Activated CD4-positive, alpha-beta memory T cell treated with anti-CD3 and anti-CD28 coated beads, Interleukin-2, amount 10 ng/mL, durations not matched to agents 7 days and 5 days (primary cell): ENCODE results near the gene ZNF260. TPM values are rescaled to one million over a fixed set of nuclear protein-coding genes. Genes with fewer than 3 reads are reported as not detected.

Experiments
- CTCF ChIA-PET: fragments of 350-600 bp; sonication (Branson Sonifier 250); formaldehyde crosslinking; loops from one replicate; lab custom pipeline; 2021; ENCODE audit warnings: antibody characterized with exemption, inconsistent platforms; lab: Charles Lee
- POLR2A ChIA-PET: fragments of 350-600 bp; sonication (Branson Sonifier 250); formaldehyde crosslinking; loops from one replicate; lab custom pipeline; 2021; ENCODE audit warnings: antibody characterized with exemption; lab: Charles Lee
- DNase-seq: peaks from one replicate; pipeline ENCODE4 v3.0.0-alpha.2; 2020
- H3K27ac Mint-ChIP-seq: one replicate; pipeline ENCODE4 v1.8.0; 2021; ENCODE audit warnings: mild to moderate bottlenecking, mixed read lengths
- H3K27me3 Mint-ChIP-seq: one replicate; pipeline ENCODE4 v1.8.0; 2021; ENCODE audit warnings: mixed read lengths
- H3K36me3 Mint-ChIP-seq: one replicate; pipeline ENCODE4 v1.8.0; 2021; ENCODE audit warnings: low read depth, mixed read lengths
- H3K4me1 Mint-ChIP-seq: one replicate; pipeline ENCODE4 v1.8.0; 2021; ENCODE audit warnings: mixed read lengths
- H3K4me3 Mint-ChIP-seq: one replicate; pipeline ENCODE4 v1.8.0; 2021; ENCODE audit warnings: mild to moderate bottlenecking, mixed read lengths
- H3K9me3 Mint-ChIP-seq: one replicate; pipeline ENCODE4 v1.8.0; 2021; ENCODE audit warnings: mixed read lengths
- total RNA-seq, 2 experiments: library from RNA; stranded (reverse); gene quantifications; one replicate each; pipeline ENCODE4 v1.2.3, GENCODE V29; 2021

The ZNF260 gene
- total RNA-seq, 2 experiments from 2014 or later: 9.0 to 9.9 TPM

DNA sequence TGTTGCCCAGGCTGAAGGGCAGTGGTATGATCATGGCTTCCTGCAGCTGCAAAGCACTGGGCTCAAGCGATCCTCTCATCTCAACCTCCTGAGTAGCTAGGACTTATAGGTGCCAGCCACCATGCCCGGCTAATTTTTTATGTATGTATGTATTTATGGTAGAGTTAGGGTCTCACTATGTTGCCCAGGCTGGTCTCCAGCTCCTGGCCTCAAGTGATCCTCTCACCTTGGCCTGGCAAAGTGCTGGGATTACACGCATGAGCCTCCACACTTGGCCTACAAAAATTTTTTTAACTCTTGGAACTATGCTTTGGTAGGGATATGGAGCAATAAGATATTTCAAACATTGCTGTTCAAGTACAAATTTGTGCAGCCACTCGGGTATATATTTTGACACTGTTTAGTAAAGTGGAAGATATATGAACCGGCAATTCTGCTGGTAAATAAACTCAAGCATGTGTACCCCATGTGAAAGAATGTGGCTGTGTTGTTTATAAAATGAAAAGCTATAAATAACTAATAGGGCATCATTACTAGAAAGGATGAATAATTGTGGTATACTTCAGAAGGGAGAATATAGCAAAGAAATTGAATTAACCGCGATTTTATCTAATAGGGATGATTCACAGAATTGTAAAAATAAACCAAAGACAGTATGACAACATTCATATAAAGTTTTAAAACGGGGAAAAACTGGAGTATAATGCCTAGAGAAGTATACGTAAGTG is 39.8 kb downstream of the ZNF260 start:
- H3K4me1 Mint-ChIP-seq: peaks cover 26% of the 10 kb centered on the region
- CTCF ChIA-PET: interaction anchor here (0.6 to 1.1 kb wide), 3 partner anchors 10 to 1334 kb away, joined by 3 read pairs; partner anchors contain the start of genes FXYD5 and ZNF345
- H3K27ac Mint-ChIP-seq: peak overlapping the region; percentile 97
- POLR2A ChIA-PET: interaction anchor here (1.2 to 2.6 kb wide), 7 partner anchors 22 to 273 kb away, joined by 3 to 27 read pairs (median 17); partner anchors contain the start of genes ZFP14, ZNF146, ZNF260 and ZNF382
- DNase-seq: no peak
- no peaks in the 10 kb centered on the region for H3K27me3 Mint-ChIP-seq
- peaks cover 27% of the 10 kb centered on the region for H3K36me3 Mint-ChIP-seq
- peaks cover 23% of the 10 kb centered on the region for H3K9me3 Mint-ChIP-seq
- H3K4me3 Mint-ChIP-seq: peak overlapping the region; percentile 95

DNA sequence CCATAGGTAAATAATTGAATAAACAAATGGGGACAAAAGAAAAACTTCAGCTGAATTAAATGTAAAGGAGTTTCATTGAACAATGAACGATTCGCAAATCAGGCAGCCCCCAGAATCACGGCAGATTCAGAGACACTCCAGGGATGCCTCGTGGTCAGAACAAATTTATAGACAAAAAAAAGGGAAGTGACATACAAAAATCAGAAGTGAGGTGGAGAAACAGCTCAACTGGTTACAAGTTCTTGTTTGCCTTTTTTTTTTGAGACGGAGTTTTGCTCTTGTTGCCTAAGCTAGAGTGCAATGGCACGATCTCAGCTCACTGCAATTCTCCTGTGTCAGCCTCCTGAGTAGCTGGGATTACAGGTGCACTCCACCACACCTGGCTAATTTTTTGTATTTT is 44.4 kb downstream of the ZNF260 start:
- ChIA-PET POLR2A (no interaction called here), CTCF (no interaction called here)
- DNase-seq: no peak
- Mint-ChIP-seq H3K27ac (no peak overlapping the region), H3K4me3 (no peak overlapping the region), H3K36me3 (peaks cover 42% of the 10 kb centered on the region), H3K9me3 (peaks cover 36% of the 10 kb centered on the region), H3K27me3 (no peaks in the 10 kb centered on the region), H3K4me1 (peaks cover 14% of the 10 kb centered on the region)

DNA sequence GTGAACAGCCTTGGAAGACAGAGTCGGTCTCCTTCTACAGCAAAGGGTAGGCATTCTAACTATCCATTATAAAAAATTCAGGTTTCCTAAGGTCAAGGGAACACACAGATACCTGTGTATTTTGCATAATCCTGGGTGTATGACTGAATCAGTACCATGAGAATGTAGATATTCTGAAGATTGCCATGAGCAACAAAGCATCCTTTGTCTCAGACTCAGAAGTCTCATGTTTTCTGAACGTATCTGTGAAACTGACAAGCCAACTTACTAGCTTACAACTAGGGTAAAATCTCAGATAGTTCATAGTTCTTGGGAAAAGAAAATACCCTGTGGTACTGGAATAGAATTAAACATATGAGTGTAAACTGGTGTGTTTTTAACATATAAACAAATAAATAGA is 45.2 kb downstream of the ZNF260 start:
- H3K36me3 Mint-ChIP-seq: peaks cover 42% of the 10 kb centered on the region
- no peak for DNase-seq
- no peak overlapping the region for H3K4me3 Mint-ChIP-seq
- H3K4me1 Mint-ChIP-seq: peaks cover 6% of the 10 kb centered on the region
- H3K27me3 Mint-ChIP-seq: no peaks in the 10 kb centered on the region
- ChIA-PET CTCF (interaction anchor here (0.5 kb wide), 1 partner anchor 21 kb away, joined by 3 read pairs; no protein-coding TSS in a partner anchor), POLR2A (no interaction called here)
- no peak overlapping the region for H3K27ac Mint-ChIP-seq
- H3K9me3 Mint-ChIP-seq: peaks cover 40% of the 10 kb centered on the region

Other genes starting within 250 kb of the ZNF260 start
- gene ZFP14, start 149.1 kb downstream of the ZNF260 start, total RNA-seq: 1 to 10 TPM; 5.1 to 5.4 TPM
- 1 to 10 TPM; 3.9 to 4.2 TPM for gene ZFP82, start 109.6 kb downstream of the ZNF260 start, total RNA-seq
- gene ZNF566, start 38.7 kb downstream of the ZNF260 start, total RNA-seq: 1 to 10 TPM; 8.5 to 8.7 TPM
- 10 to 100 TPM; 11.1 to 14.6 TPM for gene ZNF529, start 45.0 kb upstream of the ZNF260 start, total RNA-seq
- gene ZNF382, start 77.0 kb upstream of the ZNF260 start, total RNA-seq: 10 to 100 TPM; 11.8 to 13.5 TPM
- 1 to 10 TPM; 8.4 to 8.9 TPM for gene ZNF461, start 138.6 kb upstream of the ZNF260 start, total RNA-seq
- gene ZNF567, start 159.3 kb upstream of the ZNF260 start, total RNA-seq: 10 to 100 TPM in 1 of 2 experiments, 1 to 10 TPM in 1; 9.8 to 11.2 TPM
- gene ZNF850, start 244.5 kb upstream of the ZNF260 start, total RNA-seq: 1 to 10 TPM; 5.0 to 6.0 TPM